ENCODE measurements around the gene DCUN1D3. TPM values are rescaled to one million over a fixed set of nuclear protein-coding genes. Genes with fewer than 3 reads are reported as not detected.

DCUN1D3 gene
- total and polyA plus RNA-seq, 2 donors (not counting 3 experiments of a cell fraction or from before 2014, with no cell fraction given) = 10.4 to 35.0 TPM

GRCh38 chr16:20814784-20815183 is 85.4 kb downstream of the DCUN1D3 start:
- Histone ChIP-seq H3K4me1 (ENCODE audit: control insufficient read depth, extremely low read depth, insufficient read depth, low read length) (peaks cover 11% of the 10 kb centered on the region), H3K79me2 (ENCODE audit: control insufficient read depth, insufficient read depth, low read length) (no peaks in the 10 kb centered on the region), H2AFZ (ENCODE audit: low read depth, low read length) (peak overlapping the region; percentile 15), H3K9me1 (replicated peaks; ENCODE audit: control insufficient read depth, extremely low read depth, insufficient read depth, low read length) (no peaks in the 10 kb centered on the region), H3K9me3 (replicated peaks; ENCODE audit: control insufficient read depth, insufficient read depth, low read length) (no peaks in the 10 kb centered on the region), H3K36me3 (ENCODE audit: control insufficient read depth in 2 of 2, extremely low read depth in 1 of 2, insufficient read depth in 2 of 2, low read length in 2 of 2) (peaks cover 0 to 2% of the 10 kb centered on the region in 2 experiments), H3K27ac (ENCODE audit: insufficient read depth, low read depth, low read length) (peak overlapping the region; percentile 44), H3K4me2 (ENCODE audit: insufficient read depth, low read length) (no peak overlapping the region), H3K4me3 (replicated peaks in 1 of 3; ENCODE audit: insufficient read depth in 1 of 3, low read depth in 1 of 3, low read length in 3 of 3) (no peak overlapping the region), H3K27me3 (ENCODE audit: control insufficient read depth in 2 of 2, insufficient read depth in 2 of 2, low read length in 2 of 2) (no peaks in the 10 kb centered on the region), H3K9ac (replicated peaks; ENCODE audit: extremely low read depth, insufficient read depth, low read length) (peak overlapping the region; percentile 40), H4K20me1 (replicated peaks; ENCODE audit: control insufficient read depth, extremely low read depth, insufficient read depth, low read length) (no peaks in the 10 kb centered on the region)
- intact Hi-C loops (cut with micrococcal nuclease) = no loop called here
- DNase-seq (ENCODE audit: low read depth, low spot score) (peak; percentile 97), FAIRE-seq (peak; percentile 71)
- BruUV-seq (replicated peaks) = no TSS peak
- TF ChIP-seq POLR2A (IDR thresholded peaks at IDR 0.05; ENCODE audit: low read depth, low read length) (no peak), GATA2 (IDR thresholded peaks at IDR 0.05; ENCODE audit: insufficient read depth, insufficient read length, low read depth, low read length) (no peak), MAX (IDR thresholded peaks at IDR 0.05; ENCODE audit: insufficient read depth, insufficient read length) (no peak), CTCF (IDR thresholded peaks at IDR 0.05; ENCODE audit: extremely low read depth in 1 of 2, insufficient read depth in 1 of 2, low read depth in 1 of 2, low read length in 2 of 2) (no peak), FOS (IDR thresholded peaks at IDR 0.05; ENCODE audit: borderline replicate concordance, insufficient read depth, low read length) (no peak), EZH2 (IDR thresholded peaks at IDR 0.05; ENCODE audit: borderline replicate concordance, low read depth, low read length, severe bottlenecking) (no peak)
- CTCF ChIA-PET = interaction anchor here (0.9 to 2.3 kb wide), 7 partner anchors 8 to 53 kb away, joined by 3 to 10 read pairs (median 3); partner anchors contain the start of genes ERI2 and REXO5
- dilution Hi-C loops (cut with MboI; ENCODE audit: extremely low pct_ligation_motif_present, low sequenced_read_pairs) = no loop called here
- POLR2A ChIA-PET = no interaction called here

All from endothelial cell of umbilical vein (primary cell).